HG02852 (cell line): ENCODE measurements around the gene PTPN21.

Experiments used
- ATAC-seq: cut with Tn5 transposase; IDR thresholded peaks from one replicate; pipeline ENCODE4 v1.9.1; 2021; ENCODE audit warnings: mild to moderate bottlenecking, moderate library complexity; ENCODE audit not compliant: unreplicated experiment

The PTPN21 gene

GRCh38 chr14:88473791-88474190 lies 81.0 kb downstream of the PTPN21 start:
- ATAC-seq: no peak

GRCh38 chr14:88470542-88471440 lies 84.0 kb downstream of the PTPN21 start:
- ATAC-seq: no peak

- ATAC-seq: no peak
Observed at GRCh38 chr14:88468406-88468805, 86.4 kb downstream of the PTPN21 start.

- no peak for ATAC-seq
Observed at GRCh38 chr14:88463318-88463717, 91.5 kb downstream of the PTPN21 start.

- no peak for ATAC-seq
Observed at GRCh38 chr14:88454886-88455285, 99.9 kb downstream of the PTPN21 start.

- ATAC-seq: no peak
Observed at GRCh38 chr14:88452231-88452630, 102.6 kb downstream of the PTPN21 start.

GRCh38 chr14:88439088-88439487 lies 115.7 kb downstream of the PTPN21 start:
- ATAC-seq: no peak

- ATAC-seq: no peak
Observed at GRCh38 chr14:88437658-88438057, 117.1 kb downstream of the PTPN21 start.

- no peak for ATAC-seq
Observed at GRCh38 chr14:88430976-88431375, 123.8 kb downstream of the PTPN21 start.

GRCh38 chr14:88426271-88426670 lies 128.5 kb downstream of the PTPN21 start:
- no peak for ATAC-seq

- ATAC-seq: no peak
Observed at GRCh38 chr14:88424573-88424972, 130.2 kb downstream of the PTPN21 start.

- no peak for ATAC-seq
Observed at GRCh38 chr14:88422919-88423650, 131.7 kb downstream of the PTPN21 start.

- no peak for ATAC-seq
Observed at GRCh38 chr14:88422047-88422446, 132.8 kb downstream of the PTPN21 start.

GRCh38 chr14:88421286-88421685 lies 133.5 kb downstream of the PTPN21 start:
- ATAC-seq: no peak

GRCh38 chr14:88420187-88420586 lies 134.6 kb downstream of the PTPN21 start:
- ATAC-seq: no peak

GRCh38 chr14:88417594-88417993 lies 137.2 kb downstream of the PTPN21 start:
- ATAC-seq: no peak
